ENCODE results near the gene CDC73. TPM values are rescaled to one million over a fixed set of nuclear protein-coding genes. Genes with fewer than 3 reads are reported as not detected.

The CDC73 gene
- total RNA-seq, 1 experiment from 2014 or later = 62.5 TPM

GRCh38 chr1:193237381-193237978, 115.6 kb downstream of the CDC73 start:
- Histone ChIP-seq H2BK12ac (ENCODE audit: insufficient read length, low read depth, low read length) (no peak overlapping the region), H3K9me3 (ENCODE audit: control insufficient read depth, low read depth, low read length) (no peaks in the 10 kb centered on the region), H3K27me3 (ENCODE audit: insufficient read depth, low read length) (no peaks in the 10 kb centered on the region), H4K20me1 (ENCODE audit: control insufficient read depth, insufficient read depth, insufficient read length) (no peaks in the 10 kb centered on the region), H3K79me1 (ENCODE audit: insufficient read depth, low read depth, low read length, poor library complexity, severe bottlenecking) (no peaks in the 10 kb centered on the region), H3K9ac (ENCODE audit: extremely low read depth, insufficient read length, low read length) (no peak overlapping the region), H2BK120ac (ENCODE audit: low read depth, low read length, poor library complexity, severe bottlenecking) (no peak overlapping the region), H2AFZ (ENCODE audit: low read length) (no peak overlapping the region), H3K4me2 (ENCODE audit: insufficient read depth, insufficient read length, low read length) (no peak overlapping the region), H3K14ac (ENCODE audit: insufficient read depth, low read length) (no peak overlapping the region), H2BK20ac (ENCODE audit: low read depth, low read length, poor library complexity, severe bottlenecking) (no peak overlapping the region), H3K56ac (ENCODE audit: insufficient read length, low read depth, low read length) (no peak overlapping the region), H3T11ph (ENCODE audit: low read length) (no peak overlapping the region), H3K27ac (ENCODE audit: insufficient read length, low read depth, low read length) (no peak overlapping the region), H2BK15ac (ENCODE audit: low read depth, low read length) (no peak overlapping the region), H2AK5ac (ENCODE audit: insufficient read length, low read length) (no peak overlapping the region), H3K4ac (ENCODE audit: low read depth, low read length) (no peak overlapping the region), H3K23me2 (ENCODE audit: insufficient read length, low read depth, low read length, poor library complexity, severe bottlenecking) (no peaks in the 10 kb centered on the region), H4K5ac (ENCODE audit: insufficient read length, low read depth, low read length) (no peak overlapping the region), H3K18ac (ENCODE audit: insufficient read length, low read depth, low read length) (no peak overlapping the region), H4K8ac (replicated peaks; ENCODE audit: insufficient read length, low read depth, low read length) (no peak overlapping the region), H2BK5ac (ENCODE audit: insufficient read length, low read length) (no peak overlapping the region), H3K23ac (ENCODE audit: insufficient read length, low read depth, low read length) (no peak overlapping the region), H3K79me2 (ENCODE audit: insufficient read depth, low read length) (no peaks in the 10 kb centered on the region), H4K91ac (ENCODE audit: insufficient read length, low read depth, low read length) (no peak overlapping the region), H3K4me1 (ENCODE audit: insufficient read depth, low read length) (no peaks in the 10 kb centered on the region)
- no peak for TF ChIP-seq CTCF (conservative IDR thresholded peaks at IDR 0.05)
- Mint-ChIP-seq H3K27ac (no peak overlapping the region; a peak in 1 of 7 replicates), H3K9me3 (no peaks in the 10 kb centered on the region), H3K36me3 (ENCODE audit: insufficient read depth in 1 of 3, low read depth in 3 of 3) (peaks cover 2 to 28% (median 19%) of the 10 kb centered on the region in 3 experiments; a peak in 5 of 7 replicates), H3K4me3 (no peak overlapping the region), H3K27me3 (ENCODE audit: low read depth) (no peaks in the 10 kb centered on the region), H3K4me1 (no peaks in the 10 kb centered on the region)
- WGBS (ENCODE audit: extremely low coverage, insufficient read length, low lambda C conversion rate) = no CpG with 5 or more reads among the region's 15 CpGs
- no peak for DNase-seq

Data from H9 (cell line).